Measurements from ENCODE around the gene TRAPPC3.

Gene TRAPPC3

GRCh38 chr1:36132029-36132428, 17.3 kb downstream of the TRAPPC3 start:
- H3K4me3 ChIP-seq (ENCODE audit: low read depth, low read length): no peak overlapping the region
- TF ChIP-seq, protein P1, sequence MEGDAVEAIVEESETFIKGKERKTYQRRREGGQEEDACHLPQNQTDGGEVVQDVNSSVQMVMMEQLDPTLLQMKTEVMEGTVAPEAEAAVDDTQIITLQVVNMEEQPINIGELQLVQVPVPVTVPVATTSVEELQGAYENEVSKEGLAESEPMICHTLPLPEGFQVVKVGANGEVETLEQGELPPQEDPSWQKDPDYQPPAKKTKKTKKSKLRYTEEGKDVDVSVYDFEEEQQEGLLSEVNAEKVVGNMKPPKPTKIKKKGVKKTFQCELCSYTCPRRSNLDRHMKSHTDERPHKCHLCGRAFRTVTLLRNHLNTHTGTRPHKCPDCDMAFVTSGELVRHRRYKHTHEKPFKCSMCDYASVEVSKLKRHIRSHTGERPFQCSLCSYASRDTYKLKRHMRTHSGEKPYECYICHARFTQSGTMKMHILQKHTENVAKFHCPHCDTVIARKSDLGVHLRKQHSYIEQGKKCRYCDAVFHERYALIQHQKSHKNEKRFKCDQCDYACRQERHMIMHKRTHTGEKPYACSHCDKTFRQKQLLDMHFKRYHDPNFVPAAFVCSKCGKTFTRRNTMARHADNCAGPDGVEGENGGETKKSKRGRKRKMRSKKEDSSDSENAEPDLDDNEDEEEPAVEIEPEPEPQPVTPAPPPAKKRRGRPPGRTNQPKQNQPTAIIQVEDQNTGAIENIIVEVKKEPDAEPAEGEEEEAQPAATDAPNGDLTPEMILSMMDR (conservative IDR thresholded peaks at IDR 0.05; ENCODE audit: low read depth, low read length): no peak
- DNase-seq (ENCODE audit: low read depth): no peak

DNA sequence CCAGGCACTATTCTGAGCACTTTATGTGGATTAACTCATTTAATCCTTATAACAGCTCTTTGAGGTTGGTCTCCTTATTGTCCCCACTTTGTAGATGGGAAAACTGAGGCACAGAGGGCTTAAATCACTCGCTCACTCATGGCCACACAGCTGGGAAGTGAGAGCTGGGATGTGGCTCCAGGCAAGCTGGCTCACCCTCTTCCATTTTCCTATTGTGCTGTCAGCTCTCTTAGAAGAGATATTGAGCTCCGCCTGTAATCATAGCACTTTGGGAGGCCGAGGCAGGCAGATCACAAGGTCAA, 20.4 kb downstream of the TRAPPC3 start:
- H3K4me3 ChIP-seq (ENCODE audit: low read depth, low read length): no peak overlapping the region
- TF ChIP-seq, protein P1 (conservative IDR thresholded peaks at IDR 0.05; ENCODE audit: low read depth, low read length): no peak
- DNase-seq (ENCODE audit: low read depth): no peak

DNA sequence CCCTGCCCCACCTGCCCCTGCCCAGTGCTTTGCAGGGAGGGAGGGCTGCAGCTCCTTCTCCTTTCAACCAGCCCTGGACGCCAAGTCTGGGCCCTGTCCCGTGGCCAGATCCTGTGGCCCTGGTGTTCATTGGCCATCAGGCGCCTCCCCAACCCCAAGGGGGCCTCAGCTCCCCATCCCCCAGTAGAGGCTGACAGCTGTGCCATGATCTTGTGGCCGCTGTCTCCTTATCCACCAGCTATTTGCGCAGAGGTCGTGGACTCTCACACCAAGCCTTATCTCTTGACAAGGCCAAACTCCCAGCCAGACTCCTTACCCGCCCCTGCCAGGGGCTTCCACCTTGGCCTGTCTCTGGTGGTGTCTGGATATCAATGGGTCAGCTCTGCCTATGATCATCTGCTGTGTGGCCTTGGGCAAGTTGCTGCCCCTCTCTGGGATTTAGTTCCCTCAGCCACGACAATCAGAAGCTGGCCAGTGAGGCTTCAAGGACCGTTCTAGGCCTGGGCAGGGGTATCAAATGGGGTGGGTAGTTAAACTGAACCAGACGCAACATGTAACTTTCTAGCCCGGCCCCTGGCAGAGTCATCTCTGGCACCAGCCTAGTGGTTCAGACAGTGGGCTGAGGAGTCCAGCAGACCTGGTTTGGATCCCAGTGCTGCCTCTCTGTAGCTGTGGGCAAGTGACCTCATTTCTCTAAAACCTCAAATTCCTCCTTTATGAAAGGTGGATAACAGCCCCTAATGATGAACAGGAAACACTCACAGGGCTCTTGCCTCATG, 21.0 kb downstream of the TRAPPC3 start:
- DNase-seq (ENCODE audit: low read depth): no peak
- TF ChIP-seq, protein P1 (conservative IDR thresholded peaks at IDR 0.05; ENCODE audit: low read depth, low read length): no peak
- no peak overlapping the region for H3K4me3 ChIP-seq (ENCODE audit: low read depth, low read length)

GRCh38 chr1:36126797-36127500, 22.3 kb downstream of the TRAPPC3 start:
- DNase-seq (ENCODE audit: low read depth): no peak
- TF ChIP-seq, protein P1 (conservative IDR thresholded peaks at IDR 0.05; ENCODE audit: low read depth, low read length): no peak
- no peak overlapping the region for H3K4me3 ChIP-seq (ENCODE audit: low read depth, low read length)

- no peak overlapping the region for H3K4me3 ChIP-seq (ENCODE audit: low read depth, low read length)
- no peak for DNase-seq (ENCODE audit: low read depth)
- TF ChIP-seq, protein P1 (conservative IDR thresholded peaks at IDR 0.05; ENCODE audit: low read depth, low read length): no peak
These were observed 23.1 kb downstream of the TRAPPC3 start for GRCh38 chr1:36126005-36126716.

DNA sequence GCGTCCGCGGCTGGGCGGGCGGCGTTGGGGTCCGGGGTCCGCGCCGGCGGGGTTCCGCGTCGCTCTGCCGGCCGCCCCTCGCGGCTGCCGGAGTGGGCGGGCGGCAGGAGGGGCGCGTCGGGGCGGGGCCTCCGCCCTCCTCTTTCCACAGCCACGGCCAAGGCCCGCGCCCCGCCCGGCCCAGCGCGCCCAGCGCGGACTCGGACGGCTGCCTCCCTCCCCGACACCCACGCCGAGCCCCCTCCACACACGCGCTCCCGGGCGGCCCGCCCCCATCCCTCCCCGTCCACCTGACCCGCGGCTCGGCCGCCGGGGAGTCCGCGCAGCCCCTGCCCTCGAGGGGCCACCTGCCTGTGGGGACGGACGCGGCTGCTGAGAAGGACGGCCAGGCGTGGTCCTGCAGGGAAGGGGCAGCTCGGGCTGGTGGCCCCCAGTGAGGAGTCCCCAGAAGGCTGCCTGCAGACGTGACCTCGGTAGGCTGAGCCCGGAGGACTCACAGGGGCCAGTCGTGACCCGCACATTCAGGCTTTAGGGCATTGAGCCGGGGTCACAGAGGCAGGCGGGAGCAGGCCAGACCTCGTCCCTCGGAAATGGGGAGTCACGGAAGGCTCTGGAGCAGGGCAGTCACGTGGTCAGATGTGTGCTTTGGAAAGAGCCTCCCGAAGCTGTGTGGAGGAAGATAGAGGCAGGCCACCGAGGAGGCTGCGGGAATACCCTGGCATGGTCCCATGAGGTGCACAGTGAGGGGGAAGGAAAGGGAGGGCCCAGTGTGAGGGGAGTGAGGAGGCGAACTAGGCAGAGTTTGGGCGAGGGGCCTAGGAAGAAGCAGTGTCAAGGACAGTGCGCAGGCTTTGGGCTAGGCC, 23.9 kb downstream of the TRAPPC3 start, which contains the start of gene COL8A2:
TSS of gene COL8A2 (minus strand) at position 94 of the 863 bp plus-strand sequence. CDS start 24,980 bp downstream, outside the sequence.
- DNase-seq (ENCODE audit: low read depth): no peak
- peak within 1 kb of the TSS; percentile 25 for H3K4me3 ChIP-seq (ENCODE audit: low read depth, low read length)
- TF ChIP-seq, protein P1 (conservative IDR thresholded peaks at IDR 0.05; ENCODE audit: low read depth, low read length): no peak
